MG63 (cell line): ENCODE measurements around the gene DCLRE1B. TPM values are rescaled to one million over a fixed set of nuclear protein-coding genes. Genes with fewer than 3 reads are reported as not detected.

Source experiments
- DNase-seq: peaks from one replicate; pipeline ENCODE4 v3.0.0-alpha.2; 2020
- H3K27me3 ChIP-seq: fragments of 250-450 bp; sonication (Bioruptor Pico); 2 replicates; pipeline ENCODE4 v1.5.1; 2020; ENCODE audit warnings: mild to moderate bottlenecking, moderate library complexity
- H3K36me3 ChIP-seq: fragments of 250-450 bp; sonication (Bioruptor Pico); 2 replicates; pipeline ENCODE4 v1.5.1; 2020; ENCODE audit warnings: mild to moderate bottlenecking, moderate library complexity
- H3K4me3 ChIP-seq: fragments of 250-450 bp; sonication (Bioruptor Pico); 2 replicates; pipeline ENCODE4 v1.5.1; 2020; ENCODE audit warnings: mild to moderate bottlenecking, moderate library complexity
- H3K9me3 ChIP-seq: fragments of 250-450 bp; sonication (Bioruptor Pico); 2 replicates; pipeline ENCODE4 v1.5.1; 2020; ENCODE audit warnings: mild to moderate bottlenecking, moderate library complexity
- total RNA-seq: library from RNA; depleted of rRNA; stranded (reverse); fragments of >200 nt; shearing (Covaris generic); gene quantifications from 2 replicates; pipeline ENCODE4 v1.2.3, GENCODE V29; 2014; ENCODE audit warnings: low replicate concordance

The DCLRE1B gene
- total RNA-seq, 1 experiment from 2014 or later: 11.6 TPM

DNA sequence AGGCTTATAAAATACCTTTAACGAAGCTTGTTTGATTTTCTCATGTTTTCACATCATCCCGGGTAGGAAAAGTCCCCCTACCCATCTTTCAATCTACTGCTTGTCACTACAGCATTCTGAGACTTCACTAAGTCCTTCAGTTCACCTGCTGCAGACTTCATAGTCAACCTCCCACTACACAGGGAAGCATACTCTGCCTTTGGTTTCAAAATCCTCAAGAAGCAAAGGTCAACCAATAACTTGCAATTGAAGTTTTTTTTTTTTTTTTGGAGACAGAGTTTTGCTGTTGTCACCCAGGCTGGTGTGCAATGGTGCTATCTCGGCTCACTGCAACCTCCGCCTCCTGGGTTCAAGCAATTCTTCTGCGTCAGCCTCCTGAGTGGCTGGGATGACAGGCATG lies 28.9 kb upstream of the DCLRE1B start:
- Histone ChIP-seq H3K4me3 (no peak overlapping the region), H3K9me3 (no peaks in the 10 kb centered on the region), H3K27me3 (no peaks in the 10 kb centered on the region), H3K36me3 (no peaks in the 10 kb centered on the region)
- DNase-seq: no peak

DNA sequence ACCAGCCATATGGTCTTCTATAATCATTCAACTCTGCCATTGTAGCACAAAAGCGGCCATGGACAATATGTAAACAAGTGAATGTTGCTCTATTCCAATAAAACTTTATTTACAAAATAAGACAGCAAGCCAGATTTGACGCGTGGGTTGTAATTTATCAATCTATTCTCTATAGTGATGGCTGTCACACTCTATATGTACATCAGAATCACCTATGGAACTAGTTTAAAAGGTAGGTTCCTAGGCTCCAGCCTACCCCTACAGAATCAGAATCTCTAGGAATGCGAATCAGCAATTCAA lies 25.4 kb upstream of the DCLRE1B start:
- no peak overlapping the region for H3K4me3 ChIP-seq
- H3K9me3 ChIP-seq: no peaks in the 10 kb centered on the region
- no peaks in the 10 kb centered on the region for H3K27me3 ChIP-seq
- no peak for DNase-seq
- H3K36me3 ChIP-seq: no peaks in the 10 kb centered on the region

DNA sequence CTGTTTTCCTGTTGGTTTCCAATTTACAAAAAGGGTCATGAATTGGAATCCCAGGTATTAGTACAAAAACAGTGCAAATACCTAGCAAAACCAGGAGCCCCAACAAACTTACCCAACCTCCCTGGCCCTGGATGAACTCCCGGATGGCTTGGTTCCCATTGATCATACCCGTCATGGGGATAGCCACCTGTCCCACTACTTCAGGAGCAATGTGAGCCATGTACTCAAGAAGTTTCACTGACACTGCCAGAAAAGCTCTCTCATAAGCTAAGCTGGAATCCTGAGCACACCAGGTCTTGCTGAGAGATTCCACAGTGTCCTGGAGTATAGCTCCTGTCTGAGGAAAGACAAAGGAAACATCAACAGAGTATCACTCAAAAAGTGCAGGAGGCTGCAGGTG lies 23.5 kb upstream of the DCLRE1B start:
- Histone ChIP-seq H3K27me3 (no peaks in the 10 kb centered on the region), H3K9me3 (no peaks in the 10 kb centered on the region), H3K4me3 (no peak overlapping the region), H3K36me3 (no peaks in the 10 kb centered on the region)
- no peak for DNase-seq

DNA sequence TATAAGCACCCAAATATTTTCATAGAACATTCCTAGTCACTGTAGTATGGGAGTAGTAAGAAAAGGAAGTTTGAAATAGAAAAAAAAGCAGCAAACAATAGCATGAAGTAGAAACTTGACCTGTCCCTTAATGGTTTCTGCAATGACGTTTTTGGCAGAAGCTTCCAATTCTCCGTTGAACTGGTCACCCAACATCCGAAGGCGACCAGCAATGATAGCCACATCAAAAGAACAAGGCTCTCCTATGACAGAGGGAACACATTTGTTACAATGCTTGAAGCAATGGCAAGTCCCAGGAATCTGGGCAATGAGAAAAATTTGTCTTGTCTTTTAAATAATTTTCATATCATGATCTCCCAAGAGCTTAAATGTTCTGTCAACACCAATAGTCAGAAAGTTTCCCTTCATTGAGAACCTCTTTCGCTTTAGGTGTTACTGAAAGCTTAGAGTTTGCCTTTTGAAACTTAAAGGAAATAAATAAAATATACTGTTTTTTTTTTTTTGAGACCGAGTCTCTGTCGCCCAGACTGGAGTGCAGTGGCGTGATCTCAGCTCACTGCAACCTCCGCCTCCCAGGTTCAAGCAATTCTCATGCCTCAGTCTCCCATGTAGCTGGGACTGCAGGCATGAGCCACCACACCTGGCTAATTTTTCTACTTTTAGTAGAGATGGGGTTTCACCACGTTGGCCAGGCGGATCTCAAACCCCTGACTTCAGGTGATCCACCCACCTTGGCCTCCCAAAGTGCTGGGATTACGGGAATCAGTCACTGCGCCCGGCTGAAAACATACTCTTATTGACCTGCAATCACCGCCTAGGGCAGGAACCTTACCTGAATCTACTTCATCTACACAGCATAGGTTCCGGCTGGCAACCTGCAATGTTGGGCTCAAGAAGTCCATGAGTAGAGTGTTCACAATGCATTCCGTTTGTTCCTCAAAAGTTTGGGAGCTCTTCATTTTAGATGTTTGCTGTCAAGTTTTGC lies 18.4 kb upstream of the DCLRE1B start:
- no peaks in the 10 kb centered on the region for H3K27me3 ChIP-seq
- no peak for DNase-seq
- H3K36me3 ChIP-seq: no peaks in the 10 kb centered on the region
- H3K9me3 ChIP-seq: no peaks in the 10 kb centered on the region
- H3K4me3 ChIP-seq: no peak overlapping the region

DNA sequence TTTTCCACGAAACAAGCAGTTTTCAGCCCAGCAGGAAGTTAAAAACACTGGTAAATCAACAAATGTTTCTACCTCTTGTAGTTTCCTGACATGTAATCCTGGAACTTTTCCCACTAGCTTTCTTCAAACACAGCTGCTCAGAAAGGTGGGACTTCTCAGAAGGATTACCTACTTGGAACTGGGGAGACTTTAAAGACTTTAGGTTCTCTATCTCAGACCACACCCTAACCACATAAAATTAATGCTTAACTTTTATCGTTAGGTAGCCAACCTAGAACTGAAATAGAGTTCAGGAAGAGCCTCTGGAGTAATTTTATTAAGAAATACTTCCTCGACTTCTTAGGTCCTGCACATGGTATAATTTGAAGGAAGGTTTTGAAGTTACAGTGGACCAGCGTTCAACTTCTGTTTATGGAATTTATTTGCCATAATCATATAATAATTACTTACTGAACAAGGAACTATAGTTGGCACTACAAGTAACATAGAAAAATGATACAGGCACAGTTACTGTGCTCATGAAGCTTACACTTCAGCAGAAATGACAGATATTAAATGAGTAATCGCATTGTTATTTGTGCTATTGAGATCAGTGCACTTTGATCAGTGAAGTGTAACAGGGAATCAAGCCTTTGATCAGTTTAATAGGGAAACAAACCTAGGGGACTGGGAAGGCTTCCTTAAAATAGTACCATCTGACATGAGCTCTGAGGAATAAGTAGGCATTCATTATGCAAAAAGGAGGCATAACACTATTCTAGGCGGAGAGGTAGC lies 17.5 kb upstream of the DCLRE1B start, which contains the start of gene BCL2L15:
Gene BCL2L15, minus strand, starts transcription at position 180 of the 774 bp plus-strand sequence. CDS start 206 bp downstream, outside the sequence.
- Histone ChIP-seq H3K4me3 (no peak within 1 kb of the TSS), H3K9me3 (no peaks in the 10 kb centered on the region), H3K36me3 (no peaks in the 10 kb centered on the region), H3K27me3 (no peaks in the 10 kb centered on the region)
- DNase-seq: no peak

DNA sequence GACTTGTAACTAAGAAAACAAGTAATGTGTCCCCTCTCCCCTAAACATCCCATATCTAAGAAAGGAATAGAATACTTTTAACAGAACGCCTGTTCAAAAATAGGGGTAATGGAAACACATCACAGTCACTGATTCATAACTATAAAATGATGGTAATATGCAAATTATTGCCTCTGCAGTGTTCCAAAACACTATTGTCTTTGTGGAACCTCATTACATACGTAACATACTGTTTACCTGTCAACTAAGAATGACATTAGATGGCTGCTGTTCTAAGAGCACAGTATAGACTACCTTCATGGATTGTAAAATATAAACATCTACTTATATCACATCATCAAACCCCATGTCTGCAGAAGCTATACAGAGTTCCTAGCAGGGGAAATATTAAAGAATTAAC lies 14.3 kb upstream of the DCLRE1B start:
- DNase-seq: no peak
- Histone ChIP-seq H3K36me3 (peaks cover 17% of the 10 kb centered on the region), H3K4me3 (no peak overlapping the region), H3K27me3 (no peaks in the 10 kb centered on the region), H3K9me3 (no peaks in the 10 kb centered on the region)

DNA sequence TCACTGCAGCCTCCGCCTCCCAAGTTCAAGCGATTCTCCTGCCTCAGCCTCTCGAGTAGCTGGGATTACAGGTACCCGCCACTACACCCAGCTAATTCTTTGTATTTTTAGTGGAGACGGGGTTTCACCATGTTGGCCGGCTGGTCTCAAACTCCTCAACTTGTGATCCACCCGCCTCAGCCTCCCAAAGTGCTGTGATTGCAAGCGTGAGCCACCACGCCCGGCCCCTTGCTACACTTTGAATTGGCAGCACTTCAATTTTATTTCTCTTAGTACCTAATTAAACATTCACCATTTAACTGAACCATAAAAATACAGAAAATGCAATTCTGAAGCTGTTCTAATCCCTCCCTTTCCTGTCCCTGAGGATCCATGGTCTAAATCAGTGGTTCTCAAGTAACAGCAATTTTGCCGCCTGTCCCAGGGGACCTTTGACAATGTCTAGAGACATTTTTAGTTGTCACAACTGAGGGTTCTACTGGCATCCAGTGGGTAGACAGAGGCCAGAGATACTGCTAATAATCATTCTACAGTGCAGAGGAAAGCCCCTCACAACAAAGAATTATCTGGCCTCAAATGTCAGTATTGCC lies 13.4 kb upstream of the DCLRE1B start:
- Histone ChIP-seq H3K4me3 (no peak overlapping the region), H3K27me3 (no peaks in the 10 kb centered on the region), H3K36me3 (peaks cover 26% of the 10 kb centered on the region), H3K9me3 (no peaks in the 10 kb centered on the region)
- DNase-seq: no peak

DNA sequence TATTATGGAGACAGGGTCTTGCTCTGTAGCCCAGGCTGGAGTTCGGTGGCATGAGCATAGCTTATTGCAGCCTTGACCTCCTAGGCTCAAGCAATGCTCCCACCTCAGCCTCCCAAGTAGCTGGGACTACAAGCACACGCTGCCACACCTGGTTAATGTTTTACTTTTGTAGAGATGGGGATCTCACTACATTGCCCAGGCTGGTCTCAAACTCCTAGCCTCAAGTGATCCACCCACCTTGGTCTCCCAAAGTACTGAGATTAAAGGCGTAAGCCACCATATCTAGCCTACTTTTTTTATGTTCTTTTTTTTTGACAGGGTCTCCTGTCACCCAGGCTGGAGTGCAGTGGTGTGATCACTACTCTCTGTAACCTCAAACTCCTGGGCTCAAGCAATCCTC lies 11.9 kb upstream of the DCLRE1B start:
- DNase-seq: no peak
- H3K9me3 ChIP-seq: no peaks in the 10 kb centered on the region
- no peaks in the 10 kb centered on the region for H3K27me3 ChIP-seq
- H3K4me3 ChIP-seq: no peak overlapping the region
- peaks cover 39% of the 10 kb centered on the region for H3K36me3 ChIP-seq

DNA sequence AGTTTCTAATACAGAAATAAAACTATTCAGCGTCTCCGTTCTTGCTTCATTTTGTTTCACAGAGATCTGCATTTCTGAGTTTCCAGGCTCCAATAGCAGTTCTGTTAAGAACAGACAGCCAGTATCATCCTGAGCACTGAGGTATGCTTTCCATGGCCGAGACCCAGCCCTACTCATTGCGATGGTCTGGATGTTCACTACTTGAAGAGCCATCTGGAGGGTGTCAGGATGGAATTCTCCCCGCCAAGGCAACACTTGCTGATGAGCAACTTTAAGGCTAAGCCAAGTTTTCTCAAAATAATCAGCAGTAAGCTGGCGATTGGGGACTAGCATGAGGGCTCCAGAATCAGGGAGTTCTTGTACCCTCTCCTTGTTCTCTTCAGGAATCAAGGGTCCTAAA lies 10.0 kb upstream of the DCLRE1B start:
- Histone ChIP-seq H3K4me3 (no peak overlapping the region), H3K36me3 (peaks cover 56% of the 10 kb centered on the region), H3K27me3 (no peaks in the 10 kb centered on the region), H3K9me3 (no peaks in the 10 kb centered on the region)
- DNase-seq: no peak

DNA sequence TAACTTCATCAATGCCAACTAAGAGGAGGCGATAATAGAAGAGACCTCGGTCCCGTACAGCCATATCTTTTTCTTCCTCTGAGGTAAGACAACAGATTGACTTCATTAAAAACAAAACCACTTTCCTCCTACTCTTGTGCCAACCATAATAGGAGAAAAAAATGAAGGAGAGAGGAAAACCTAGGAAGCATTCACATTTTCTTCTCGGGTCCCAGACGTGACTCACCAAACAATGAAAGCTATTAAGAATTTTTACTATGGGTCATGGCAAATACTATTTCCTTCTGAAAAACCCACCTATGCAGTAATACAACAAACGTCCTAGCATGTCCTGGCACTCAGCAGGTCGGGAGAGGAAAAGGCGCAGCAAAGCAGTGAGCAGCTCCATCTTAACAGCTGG lies 9.2 kb upstream of the DCLRE1B start:
- no peak for DNase-seq
- H3K36me3 ChIP-seq: peaks cover 63% of the 10 kb centered on the region

DNA sequence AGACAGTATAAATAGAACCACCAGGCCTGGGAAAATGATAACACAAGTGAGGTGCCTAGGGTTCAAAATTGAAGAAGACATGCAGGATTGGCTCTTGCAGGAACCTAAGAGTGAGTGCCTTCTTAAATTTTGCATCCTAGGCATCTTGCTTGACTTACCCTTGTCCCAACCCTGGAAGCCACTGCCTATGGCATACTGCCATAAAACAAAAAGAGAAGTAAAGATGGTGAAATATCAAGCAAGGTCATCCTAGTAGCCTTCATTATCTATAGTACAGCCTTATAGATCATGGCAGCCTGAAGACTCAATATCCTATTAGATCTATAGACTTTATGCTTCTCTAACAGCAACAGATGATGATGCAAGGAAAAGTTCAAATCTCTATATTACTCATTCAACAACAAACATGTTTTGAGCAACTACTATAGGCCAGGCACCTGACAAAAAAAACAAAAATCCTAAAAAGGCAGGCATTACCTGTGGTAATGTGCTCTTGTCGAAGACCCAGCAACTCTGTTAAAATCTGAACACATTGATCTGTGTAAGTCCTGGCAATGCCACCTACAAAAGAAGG lies 6.8 kb upstream of the DCLRE1B start:
- H3K27me3 ChIP-seq: no peaks in the 10 kb centered on the region
- DNase-seq: no peak
- H3K36me3 ChIP-seq: peaks cover 79% of the 10 kb centered on the region
- no peak overlapping the region for H3K4me3 ChIP-seq
- H3K9me3 ChIP-seq: no peaks in the 10 kb centered on the region

More for the DNA sequence above, 9.2 kb upstream of the DCLRE1B start:
- no peak overlapping the region for H3K4me3 ChIP-seq
- H3K27me3 ChIP-seq: no peaks in the 10 kb centered on the region
- H3K9me3 ChIP-seq: no peaks in the 10 kb centered on the region

DNA sequence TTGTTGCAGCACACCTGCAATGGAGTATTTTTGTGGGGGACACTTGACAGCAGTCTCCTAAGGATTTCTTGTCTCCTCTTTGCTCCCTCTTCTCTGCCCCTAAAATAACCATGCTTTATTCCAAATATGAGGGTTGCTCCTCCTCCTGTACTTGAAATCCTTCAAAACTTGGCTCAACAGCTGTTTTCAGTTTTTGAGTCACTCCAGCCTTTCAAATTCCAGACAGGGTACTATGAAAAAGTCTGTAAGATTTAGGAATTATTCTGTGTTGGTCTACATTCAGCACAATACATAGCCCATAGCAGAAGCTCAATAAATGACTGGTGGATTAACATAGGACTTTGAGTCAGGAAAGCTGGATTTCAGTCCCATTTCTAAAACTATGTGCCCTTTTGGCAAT lies 6.0 kb upstream of the DCLRE1B start:
- no peak for DNase-seq
- H3K36me3 ChIP-seq: peaks cover 77% of the 10 kb centered on the region
- H3K27me3 ChIP-seq: no peaks in the 10 kb centered on the region
- no peak overlapping the region for H3K4me3 ChIP-seq
- no peaks in the 10 kb centered on the region for H3K9me3 ChIP-seq

DNA sequence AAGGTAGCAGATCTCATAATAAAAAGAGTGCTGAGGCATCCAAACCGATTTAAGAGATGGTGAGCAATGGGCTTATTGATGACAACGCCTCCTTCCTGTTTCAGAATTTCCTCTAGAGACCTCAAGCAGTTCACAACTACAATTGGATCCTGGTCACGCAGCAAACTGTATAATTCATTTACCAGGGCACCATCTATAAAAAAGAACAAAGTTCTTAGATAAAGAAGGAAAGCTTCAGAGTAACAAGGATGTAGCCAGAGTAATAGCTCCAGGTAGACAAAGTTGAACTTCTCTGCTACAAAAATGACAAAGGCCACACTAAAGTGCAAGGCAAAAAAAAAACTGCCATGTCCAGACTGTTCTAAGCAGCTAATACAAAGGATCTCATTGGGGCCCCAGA lies 3.9 kb upstream of the DCLRE1B start:
- DNase-seq: no peak
- Histone ChIP-seq H3K36me3 (peaks cover 59% of the 10 kb centered on the region), H3K4me3 (no peak overlapping the region), H3K27me3 (no peaks in the 10 kb centered on the region), H3K9me3 (no peaks in the 10 kb centered on the region)

DNA sequence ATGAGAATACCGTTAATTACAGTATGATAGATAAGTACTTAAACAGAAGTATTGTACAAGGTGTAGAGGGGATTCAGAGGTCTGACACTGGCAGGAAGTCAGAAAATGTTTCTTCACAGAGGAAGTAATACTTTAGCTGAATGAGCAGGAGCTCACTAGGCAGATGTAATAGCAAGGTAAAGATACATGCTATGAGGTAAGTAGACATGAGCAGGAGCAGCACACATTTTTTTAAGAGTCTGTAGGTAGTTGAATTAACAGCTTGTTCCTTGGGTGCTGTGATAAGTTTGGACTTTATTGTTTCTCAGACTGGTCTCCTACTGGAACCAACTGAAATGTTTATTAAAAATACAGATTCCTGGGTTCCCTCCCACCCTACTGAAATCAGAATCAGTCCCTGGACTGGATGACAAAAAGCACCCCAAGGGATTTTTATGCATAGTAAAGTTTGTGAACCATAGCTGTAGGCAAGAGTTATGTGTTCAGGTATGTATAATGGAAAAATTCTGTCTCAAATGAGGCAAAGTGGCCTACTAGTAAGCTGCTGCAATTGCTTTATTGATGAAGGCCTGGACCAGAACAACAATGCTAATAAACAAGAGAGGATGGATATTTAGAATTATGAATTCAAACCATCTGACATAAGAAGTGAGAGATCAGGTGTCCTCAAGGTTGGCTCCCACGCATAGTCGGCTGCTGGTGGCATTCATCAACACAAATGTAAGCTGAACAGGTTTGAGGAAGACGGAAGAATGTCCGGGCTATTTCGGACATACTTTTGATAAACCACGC lies 1.4 kb upstream of the DCLRE1B start:
- no peaks in the 10 kb centered on the region for H3K27me3 ChIP-seq
- H3K4me3 ChIP-seq: peak overlapping the region; percentile 88
- DNase-seq: no peak
- peaks cover 51% of the 10 kb centered on the region for H3K36me3 ChIP-seq
- H3K9me3 ChIP-seq: no peaks in the 10 kb centered on the region

DNA sequence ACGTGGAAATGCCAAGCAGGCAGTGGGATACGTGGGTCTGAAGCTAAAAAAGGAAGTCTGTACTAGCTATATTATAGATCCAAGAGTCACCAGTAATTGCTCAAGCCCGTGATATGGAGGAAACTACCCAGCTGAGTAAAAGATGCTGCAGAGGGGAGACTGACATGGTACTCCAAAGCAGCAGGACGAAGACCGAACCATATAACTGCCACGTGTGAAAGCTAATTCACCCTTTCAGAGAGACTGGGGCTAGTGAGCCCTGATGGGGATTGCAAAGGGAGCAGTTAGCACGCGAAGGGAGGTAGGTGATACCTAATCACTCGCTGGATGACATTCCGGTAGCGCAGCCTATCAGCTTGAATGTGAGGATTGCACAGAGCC lies 843 bp upstream of the DCLRE1B start:
- DNase-seq: no peak
- H3K36me3 ChIP-seq: peaks cover 51% of the 10 kb centered on the region
- H3K9me3 ChIP-seq: no peaks in the 10 kb centered on the region
- no peaks in the 10 kb centered on the region for H3K27me3 ChIP-seq
- peak overlapping the region; percentile 88 for H3K4me3 ChIP-seq

DNA sequence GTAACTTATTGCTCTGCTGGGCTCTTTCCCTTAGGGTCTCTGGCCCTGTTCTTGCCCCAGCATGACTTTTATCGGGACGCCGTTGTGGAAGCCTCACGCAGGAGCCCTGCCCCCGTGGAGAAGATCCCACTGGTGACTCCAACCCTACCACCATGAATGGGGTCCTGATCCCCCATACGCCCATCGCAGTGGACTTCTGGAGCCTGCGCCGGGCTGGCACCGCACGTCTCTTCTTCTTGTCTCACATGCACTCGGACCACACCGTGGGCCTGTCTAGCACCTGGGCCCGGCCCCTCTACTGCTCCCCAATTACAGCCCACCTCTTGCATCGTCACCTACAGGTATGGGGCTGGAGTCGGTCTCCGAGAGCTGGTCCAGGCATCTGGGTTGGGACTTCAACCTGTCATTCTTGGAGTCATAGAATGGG lies 322 bp downstream of the DCLRE1B start:
- Histone ChIP-seq H3K9me3 (no peaks in the 10 kb centered on the region), H3K4me3 (peak overlapping the region; percentile 88), H3K27me3 (no peaks in the 10 kb centered on the region), H3K36me3 (peaks cover 50% of the 10 kb centered on the region)
- peak; percentile 26 for DNase-seq
